WTC11 (cell line): Measurements from ENCODE around the gene C20orf96. TPM values are rescaled to one million over a fixed set of nuclear protein-coding genes. Genes with fewer than 3 reads are reported as not detected.

ENCODE experiments used
- ATAC-seq: fragments of 200-7000 bp; cut with Tn5 transposase; 2 replicates; pipeline ENCODE4 v1.10.0; 2021; ENCODE audit warnings: mild to moderate bottlenecking, moderate library complexity
- CTCF ChIA-PET: fragments of 300-600 bp; sonication (Branson Sonifier 250); formaldehyde crosslinking; loops from one replicate; lab custom pipeline; 2021; ENCODE audit warnings: antibody characterized with exemption; lab: Charles Lee
- POLR2A ChIA-PET: fragments of 350-600 bp; sonication (Branson Sonifier 250); formaldehyde crosslinking; loops from one replicate; lab custom pipeline; 2021; ENCODE audit warnings: antibody characterized with exemption; lab: Charles Lee
- DNase-seq: peaks from one replicate; pipeline ENCODE4 v3.0.0; 2021; ENCODE audit warnings: low spot score
- H3K27ac Mint-ChIP-seq: 2 replicates; pipeline ENCODE4 v1.8.0; 2021; ENCODE audit warnings: mixed read lengths
- H3K27me3 Mint-ChIP-seq: 2 replicates; pipeline ENCODE4 v1.8.0; 2021; ENCODE audit warnings: low read depth, mild to moderate bottlenecking, moderate library complexity, mixed read lengths
- H3K36me3 Mint-ChIP-seq: 2 replicates; pipeline ENCODE4 v1.8.0; 2021; ENCODE audit warnings: mixed read lengths
- H3K4me1 Mint-ChIP-seq: 2 replicates; pipeline ENCODE4 v1.8.0; 2022; ENCODE audit warnings: mixed read lengths
- H3K4me3 Mint-ChIP-seq: 2 replicates; pipeline ENCODE4 v1.8.0; 2021; ENCODE audit warnings: mild to moderate bottlenecking, moderate library complexity, mixed read lengths
- H3K9me3 Mint-ChIP-seq: 2 replicates; pipeline ENCODE4 v1.8.0; 2021; ENCODE audit warnings: mixed read lengths
- AR ChIP-seq: fragments of 250-450 bp; sonication (Bioruptor Pico); IDR thresholded peaks from 2 replicates; pipeline ENCODE4 v1.9.0; 2021; ENCODE audit warnings: mild to moderate bottlenecking
- CREB1 ChIP-seq: sonication (generic); formaldehyde crosslinking; IDR thresholded peaks from 2 replicates; pipeline ENCODE4 v1.8.0; 2023; ENCODE audit warnings: mild to moderate bottlenecking, missing genetic modification reagents
- ELF4 ChIP-seq: sonication (generic); formaldehyde crosslinking; IDR thresholded peaks from 2 replicates; pipeline ENCODE4 v1.8.1; 2022; ENCODE audit warnings: low read depth, mild to moderate bottlenecking, moderate library complexity, missing genetic modification reagents
- ESRRA ChIP-seq: sonication (generic); formaldehyde crosslinking; IDR thresholded peaks from 2 replicates; pipeline ENCODE4 v1.8.1; 2022; ENCODE audit warnings: mild to moderate bottlenecking, missing genetic modification reagents, borderline replicate concordance
- ETV6 ChIP-seq: sonication (generic); formaldehyde crosslinking; IDR thresholded peaks from 2 replicates; pipeline ENCODE4 v1.8.1; 2022; ENCODE audit warnings: mild to moderate bottlenecking, missing genetic modification reagents
- FOXK1 ChIP-seq: sonication (generic); formaldehyde crosslinking; IDR thresholded peaks from 2 replicates; pipeline ENCODE4 v1.8.0; 2022; ENCODE audit warnings: mild to moderate bottlenecking, moderate library complexity, missing genetic modification reagents
- FOXP4 ChIP-seq: sonication (generic); formaldehyde crosslinking; IDR thresholded peaks from 2 replicates; pipeline ENCODE4 v1.8.0; 2022; ENCODE audit warnings: mild to moderate bottlenecking, missing genetic modification reagents
- NR3C1 ChIP-seq: sonication (generic); formaldehyde crosslinking; conservative IDR thresholded peaks from 2 replicates; pipeline ENCODE4 v1.8.1; 2023; ENCODE audit warnings: low read depth, mild to moderate bottlenecking, missing genetic modification reagents
- RORB ChIP-seq: fragments of 250-450 bp; sonication (Bioruptor Pico); IDR thresholded peaks from 2 replicates; pipeline ENCODE4 v1.9.0; 2021; ENCODE audit warnings: mild to moderate bottlenecking
- SMAD3 ChIP-seq: sonication (generic); formaldehyde crosslinking; IDR thresholded peaks from 2 replicates; pipeline ENCODE4 v1.8.0; 2022; ENCODE audit warnings: missing genetic modification reagents, mild to moderate bottlenecking, borderline replicate concordance
- TCF7 ChIP-seq: sonication (generic); formaldehyde crosslinking; IDR thresholded peaks from 2 replicates; pipeline ENCODE4 v1.8.0; 2022; ENCODE audit warnings: mild to moderate bottlenecking, low read depth, missing genetic modification reagents, moderate library complexity
- ZNF121 ChIP-seq: sonication (generic); formaldehyde crosslinking; IDR thresholded peaks from 2 replicates; pipeline ENCODE4 v1.8.0; 2023; ENCODE audit warnings: missing genetic modification reagents
- ZNF263 ChIP-seq: sonication (generic); formaldehyde crosslinking; IDR thresholded peaks from 2 replicates; pipeline ENCODE4 v1.8.1; 2022; ENCODE audit warnings: low read depth, mild to moderate bottlenecking, moderate library complexity, missing genetic modification reagents
- ZSCAN18 ChIP-seq: fragments of 250-450 bp; sonication (Bioruptor Pico); IDR thresholded peaks from 2 replicates; pipeline ENCODE4 v2.1.2; 2022; ENCODE audit warnings: mild to moderate bottlenecking, moderate library complexity
- total RNA-seq: library from RNA; stranded (reverse); gene quantifications from 3 replicates; pipeline ENCODE4 v1.2.3, GENCODE V29; 2021

The C20orf96 gene
- total RNA-seq, 1 experiment from 2014 or later, result 22.1 TPM

GRCh38 chr20:305745-306144 lies 15.2 kb upstream of the C20orf96 start:
- no peak for DNase-seq
- peaks cover 16% of the 10 kb centered on the region for H3K27me3 Mint-ChIP-seq
- no peak for TF ChIP-seq CREB1 (CRISPR knock-in tag)
- TF ChIP-seq NR3C1 (CRISPR knock-in tag), result no peak
- TF ChIP-seq RORB (CRISPR knock-in tag), result no peak
- TF ChIP-seq ESRRA (CRISPR knock-in tag), result no peak
- TF ChIP-seq ZNF263 (CRISPR knock-in tag), result no peak
- TF ChIP-seq, all 79 proteins: peak for 0
- Mint-ChIP-seq H3K36me3 (peaks cover 10% of the 10 kb centered on the region), H3K9me3 (peaks cover 9% of the 10 kb centered on the region), H3K4me3 (no peak overlapping the region), H3K4me1 (peaks cover 60% of the 10 kb centered on the region), H3K27ac (no peak overlapping the region)
- ATAC-seq, result no peak
- CTCF ChIA-PET, result interaction anchor here (0.6 kb wide), 1 partner anchor 127 kb away, joined by 3 read pairs; no protein-coding TSS in a partner anchor
- POLR2A ChIA-PET, result no interaction called here

GRCh38 chr20:301886-302848 lies 11.6 kb upstream of the C20orf96 start:
- ChIA-PET POLR2A (interaction anchor here (1.1 to 6.3 kb wide), 5 partner anchors 8 to 45 kb away, joined by 3 to 110 read pairs (median 7); partner anchors contain the start of genes NRSN2 and SOX12), CTCF (interaction anchor here (0.9 to 6.5 kb wide), 8 partner anchors 8 to 129 kb away, joined by 3 to 55 read pairs (median 8); partner anchors contain the start of gene SOX12)
- peaks cover 9% of the 10 kb centered on the region for H3K9me3 Mint-ChIP-seq
- H3K4me1 Mint-ChIP-seq, result peaks cover 54% of the 10 kb centered on the region
- peak overlapping the region; percentile 99 for H3K27ac Mint-ChIP-seq
- peaks cover 23% of the 10 kb centered on the region for H3K36me3 Mint-ChIP-seq
- ATAC-seq (no peak), DNase-seq (no peak)
- peak overlapping the region; percentile 100 for H3K4me3 Mint-ChIP-seq
- TF ChIP-seq ZNF121 (CRISPR knock-in tag) (0 out of 2 replicates have a peak, but pooled peaks have one; percentile 60), TCF7 (CRISPR knock-in tag) (no peak), SMAD3 (CRISPR knock-in tag) (no peak)
- peaks cover 16% of the 10 kb centered on the region for H3K27me3 Mint-ChIP-seq

- Mint-ChIP-seq H3K4me1 (peaks cover 62% of the 10 kb centered on the region), H3K9me3 (peaks cover 13% of the 10 kb centered on the region), H3K27ac (peak overlapping the region; percentile 99), H3K4me3 (peak overlapping the region; percentile 100), H3K27me3 (peaks cover 26% of the 10 kb centered on the region), H3K36me3 (peaks cover 23% of the 10 kb centered on the region)
- TF ChIP-seq ELF4 (no peak), FOXP4 (CRISPR knock-in tag) (peak; percentile 69; the same call in 1 of the 2 replicates), ETV6 (CRISPR knock-in tag) (0 out of 2 replicates have a peak, but pooled peaks have one; percentile 58), ZSCAN18 (CRISPR knock-in tag) (no peak), FOXK1 (CRISPR knock-in tag) (peak; percentile 69; the same call in 1 of the 2 replicates), AR (CRISPR knock-in tag) (no peak)
- POLR2A ChIA-PET, result interaction anchor here (0.8 to 6.3 kb wide), 5 partner anchors 9 to 34 kb away, joined by 3 to 110 read pairs (median 4); partner anchors contain the start of gene SOX12
- DNase-seq (no peak), ATAC-seq (peak; percentile 6)
- CTCF ChIA-PET, result interaction anchor here (0.8 to 6.5 kb wide), 8 partner anchors 9 to 131 kb away, joined by 3 to 55 read pairs (median 8); partner anchors contain the start of gene SOX12
Observed at GRCh38 chr20:300345-300990, 9.9 kb upstream of the C20orf96 start.
